IPS-20b (cell line): ENCODE results near the gene RNF26.

Source experiments
- H3K27ac ChIP-seq: one replicate; pipeline ENCODE4 v1.5.1; 2013; ENCODE audit warnings: low read length
- H3K27me3 ChIP-seq: 2 replicates; pipeline ENCODE4 v1.6.1; 2013; ENCODE audit warnings: mild to moderate bottlenecking, low read length, inconsistent platforms; ENCODE audit not compliant: insufficient read depth
- H3K36me3 ChIP-seq: 2 replicates; pipeline ENCODE4 v1.6.1; 2013; ENCODE audit warnings: low read depth, mild to moderate bottlenecking, inconsistent platforms, low read length, moderate library complexity; ENCODE audit not compliant: insufficient read depth
- H3K4me1 ChIP-seq: 2 replicates; pipeline ENCODE4 v1.6.1; 2013; ENCODE audit warnings: mild to moderate bottlenecking, control low read depth, inconsistent platforms, low read length, moderate library complexity; ENCODE audit not compliant: insufficient read depth
- H3K4me3 ChIP-seq: 2 replicates; pipeline ENCODE4 v1.5.1; 2013; ENCODE audit warnings: mild to moderate bottlenecking, low read length, inconsistent platforms
- H3K9ac ChIP-seq: 2 replicates; pipeline ENCODE4 v1.6.1; 2013; ENCODE audit warnings: low read depth, mild to moderate bottlenecking, inconsistent platforms, low read length, moderate library complexity
- H3K9me3 ChIP-seq: 2 replicates; pipeline ENCODE4 v1.6.1; 2013; ENCODE audit warnings: mild to moderate bottlenecking, low read depth, low read length, inconsistent platforms; ENCODE audit not compliant: insufficient read depth

RNF26 gene

DNA sequence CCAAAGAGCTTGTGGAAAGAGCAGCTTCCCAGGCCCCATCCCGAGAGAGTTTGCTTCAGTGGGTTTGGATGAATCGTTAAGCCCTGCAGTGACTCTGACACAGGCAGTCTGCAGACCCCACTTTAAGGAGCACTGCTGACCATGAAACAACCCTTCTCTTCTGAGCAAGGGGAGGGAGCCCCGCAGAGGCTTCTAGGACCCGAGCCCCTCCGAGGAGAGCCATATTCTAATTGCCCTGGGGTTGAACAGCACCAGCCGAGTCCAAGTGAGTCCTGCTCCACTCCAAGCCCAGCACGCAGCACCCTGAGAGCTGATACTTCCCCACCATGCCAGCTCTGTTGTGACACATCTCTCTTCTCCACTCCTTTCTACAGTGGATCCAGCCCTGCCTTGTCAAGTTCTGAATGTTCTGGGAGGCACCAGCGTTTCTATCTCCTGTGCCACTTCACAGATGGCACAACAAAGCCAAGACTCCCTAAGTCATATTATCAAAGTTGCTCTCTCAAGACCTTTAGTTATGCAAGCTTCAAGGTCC lies 36.8 kb downstream of the RNF26 start:
- Histone ChIP-seq H3K27me3 (peaks cover 11% of the 10 kb centered on the region), H3K4me3 (no peak overlapping the region), H3K27ac (no peak overlapping the region), H3K9ac (no peak overlapping the region), H3K36me3 (no peaks in the 10 kb centered on the region), H3K9me3 (no peaks in the 10 kb centered on the region), H3K4me1 (peaks cover 23% of the 10 kb centered on the region; the same call in 1 of the 2 replicates)

- no peaks in the 10 kb centered on the region for H3K36me3 ChIP-seq
- H3K4me1 ChIP-seq, result peaks cover 27% of the 10 kb centered on the region; the same call in 1 of the 2 replicates
- no peak overlapping the region for H3K4me3 ChIP-seq
- H3K9me3 ChIP-seq, result no peaks in the 10 kb centered on the region
- no peak overlapping the region for H3K27ac ChIP-seq
- peaks cover 7% of the 10 kb centered on the region for H3K27me3 ChIP-seq
- no peak overlapping the region for H3K9ac ChIP-seq
These were observed 37.5 kb downstream of the RNF26 start for GRCh38 chr11:119371778-119372182.

DNA sequence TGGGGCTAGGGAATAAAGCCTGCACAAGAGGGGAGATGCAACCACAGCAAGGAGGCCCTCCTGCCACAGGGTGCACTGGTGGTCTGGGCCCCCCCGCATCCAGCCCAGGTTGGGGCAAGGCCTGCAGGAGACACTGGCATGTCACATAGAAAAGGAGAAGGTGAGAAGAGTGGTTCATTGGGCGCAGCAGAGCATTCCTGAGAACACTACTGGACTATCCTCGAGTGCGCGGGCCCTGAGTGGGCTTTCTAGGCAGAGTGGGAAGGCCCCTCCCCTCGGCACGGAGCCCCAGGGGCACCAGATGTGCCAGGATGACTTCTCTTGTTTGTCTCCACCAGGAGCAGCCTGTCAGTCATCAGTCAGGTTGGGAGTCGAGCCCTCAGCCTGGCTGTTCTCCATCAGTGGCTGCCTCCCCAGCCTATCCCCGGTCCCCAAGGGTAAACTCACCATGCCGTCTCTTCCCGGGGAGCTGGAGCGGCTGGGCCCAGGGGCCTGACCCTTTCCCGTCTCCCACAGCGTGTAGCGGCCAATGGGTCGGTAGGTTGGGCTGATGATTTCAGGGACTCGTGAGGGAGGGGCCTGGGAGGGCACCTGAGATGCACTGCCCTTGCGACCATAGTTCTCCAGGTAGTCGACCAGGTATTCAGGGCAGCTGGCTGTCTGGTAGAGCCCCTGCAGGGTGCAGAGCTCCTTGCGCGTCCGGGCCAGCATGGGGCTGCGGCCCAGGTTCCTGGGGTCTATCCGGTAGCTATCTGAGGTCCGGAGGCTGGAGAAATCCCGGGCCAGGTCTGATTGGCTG lies 38.1 kb downstream of the RNF26 start:
- Histone ChIP-seq H3K4me3 (no peak overlapping the region), H3K4me1 (peaks cover 30% of the 10 kb centered on the region), H3K9me3 (no peaks in the 10 kb centered on the region), H3K36me3 (no peaks in the 10 kb centered on the region), H3K9ac (no peak overlapping the region), H3K27me3 (peaks cover under 1% of the 10 kb centered on the region; the same call in 1 of the 2 replicates), H3K27ac (no peak overlapping the region)

DNA sequence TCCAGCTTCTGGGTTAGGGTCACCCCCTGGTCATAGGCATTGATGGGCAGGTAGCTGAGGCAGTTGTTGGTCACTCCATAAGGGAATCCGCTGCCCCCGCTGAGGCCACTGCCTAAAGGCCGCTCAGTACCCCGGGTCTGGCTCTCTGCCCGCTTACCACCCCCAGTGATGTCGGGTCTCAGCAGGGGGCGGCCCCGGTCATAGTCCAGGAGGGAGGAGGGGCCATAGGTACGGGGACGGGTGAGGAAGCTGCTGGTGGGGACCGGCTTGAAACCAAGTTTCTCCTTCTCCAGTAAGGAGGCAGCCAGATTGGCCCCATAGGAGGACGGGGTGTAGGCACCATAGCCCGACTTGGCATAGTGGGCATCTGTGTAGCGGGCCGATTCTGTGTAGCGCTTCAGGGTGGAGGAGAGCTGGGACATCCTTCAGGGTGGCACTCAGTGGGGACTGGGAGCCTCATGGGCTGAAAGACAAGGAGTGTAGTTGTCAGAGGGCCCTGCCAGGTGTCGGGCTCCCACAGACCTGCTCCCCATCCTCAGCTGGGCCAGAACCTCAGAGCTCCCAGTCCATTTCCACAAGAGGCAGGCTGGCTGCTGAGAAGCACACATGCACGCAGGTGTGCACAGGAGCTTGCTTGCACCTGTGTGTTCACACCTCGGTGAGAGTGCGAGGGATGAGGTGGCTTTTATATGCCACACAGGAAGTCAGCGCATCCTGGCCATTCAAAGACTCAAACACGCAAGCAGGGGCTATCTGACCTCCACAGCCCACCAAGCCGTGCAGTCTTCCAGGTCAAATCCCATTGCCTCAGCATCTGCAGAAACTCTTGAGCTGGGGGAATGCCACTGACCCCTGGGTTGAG lies 39.0 kb downstream of the RNF26 start:
- Histone ChIP-seq H3K36me3 (no peaks in the 10 kb centered on the region), H3K27me3 (no peaks in the 10 kb centered on the region; the same call in 1 of the 2 replicates), H3K27ac (no peak overlapping the region), H3K4me3 (no peak overlapping the region), H3K9me3 (no peaks in the 10 kb centered on the region), H3K4me1 (peaks cover 28% of the 10 kb centered on the region), H3K9ac (no peak overlapping the region)

- Histone ChIP-seq H3K27me3 (peaks cover 3% of the 10 kb centered on the region; the same call in 1 of the 2 replicates), H3K4me3 (no peak overlapping the region), H3K36me3 (no peaks in the 10 kb centered on the region), H3K27ac (no peak overlapping the region), H3K9ac (no peak overlapping the region), H3K9me3 (no peaks in the 10 kb centered on the region), H3K4me1 (peaks cover 32% of the 10 kb centered on the region)
These were observed 39.7 kb downstream of the RNF26 start for GRCh38 chr11:119373921-119374631.

DNA sequence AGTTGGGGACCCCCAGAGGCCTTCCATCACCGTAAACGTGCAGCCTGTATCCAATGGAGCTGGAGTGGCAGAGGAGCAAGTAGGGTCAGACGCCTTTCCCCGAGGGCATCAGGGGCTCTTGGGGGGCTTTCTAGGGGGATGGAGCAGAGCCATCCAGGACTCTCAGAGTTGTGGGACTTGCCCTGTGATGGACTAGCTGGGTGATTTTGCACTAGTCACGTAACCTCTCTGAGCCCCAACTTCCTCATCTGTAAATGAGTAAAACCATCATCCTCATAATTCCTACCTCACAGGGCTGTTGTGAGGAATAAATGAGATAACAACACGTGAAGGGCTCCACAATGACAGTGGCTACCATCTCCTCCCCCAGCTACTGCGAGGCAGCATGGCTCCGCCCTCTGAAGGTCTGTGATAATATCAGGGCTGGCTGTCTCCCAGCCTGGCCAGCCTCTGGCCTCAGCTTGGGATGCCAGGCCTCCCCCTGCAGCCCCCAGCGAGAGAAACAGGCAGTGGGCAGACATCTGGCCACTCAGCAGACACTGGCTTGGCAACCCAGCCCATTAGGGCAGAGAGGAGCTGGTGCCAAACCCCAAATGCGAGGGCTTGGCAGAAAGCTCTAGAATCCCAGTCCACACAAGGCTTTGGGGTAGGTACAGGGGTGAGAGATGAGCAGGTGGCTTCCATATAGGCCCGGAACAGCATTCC lies 40.5 kb downstream of the RNF26 start:
- Histone ChIP-seq H3K4me3 (no peak overlapping the region), H3K36me3 (no peaks in the 10 kb centered on the region), H3K9ac (no peak overlapping the region), H3K9me3 (no peaks in the 10 kb centered on the region), H3K27me3 (peaks cover 10% of the 10 kb centered on the region; the same call in 1 of the 2 replicates), H3K4me1 (peaks cover 36% of the 10 kb centered on the region), H3K27ac (no peak overlapping the region)

GRCh38 chr11:119375337-119376196 lies 41.2 kb downstream of the RNF26 start:
- peaks cover 16% of the 10 kb centered on the region for H3K27me3 ChIP-seq
- H3K36me3 ChIP-seq, result no peaks in the 10 kb centered on the region
- H3K4me3 ChIP-seq, result no peak overlapping the region
- peaks cover 42% of the 10 kb centered on the region for H3K4me1 ChIP-seq
- H3K9ac ChIP-seq, result no peak overlapping the region
- no peak overlapping the region for H3K27ac ChIP-seq
- no peaks in the 10 kb centered on the region for H3K9me3 ChIP-seq

GRCh38 chr11:119376197-119376847 lies 42.0 kb downstream of the RNF26 start:
- H3K4me1 ChIP-seq, result peaks cover 44% of the 10 kb centered on the region

DNA sequence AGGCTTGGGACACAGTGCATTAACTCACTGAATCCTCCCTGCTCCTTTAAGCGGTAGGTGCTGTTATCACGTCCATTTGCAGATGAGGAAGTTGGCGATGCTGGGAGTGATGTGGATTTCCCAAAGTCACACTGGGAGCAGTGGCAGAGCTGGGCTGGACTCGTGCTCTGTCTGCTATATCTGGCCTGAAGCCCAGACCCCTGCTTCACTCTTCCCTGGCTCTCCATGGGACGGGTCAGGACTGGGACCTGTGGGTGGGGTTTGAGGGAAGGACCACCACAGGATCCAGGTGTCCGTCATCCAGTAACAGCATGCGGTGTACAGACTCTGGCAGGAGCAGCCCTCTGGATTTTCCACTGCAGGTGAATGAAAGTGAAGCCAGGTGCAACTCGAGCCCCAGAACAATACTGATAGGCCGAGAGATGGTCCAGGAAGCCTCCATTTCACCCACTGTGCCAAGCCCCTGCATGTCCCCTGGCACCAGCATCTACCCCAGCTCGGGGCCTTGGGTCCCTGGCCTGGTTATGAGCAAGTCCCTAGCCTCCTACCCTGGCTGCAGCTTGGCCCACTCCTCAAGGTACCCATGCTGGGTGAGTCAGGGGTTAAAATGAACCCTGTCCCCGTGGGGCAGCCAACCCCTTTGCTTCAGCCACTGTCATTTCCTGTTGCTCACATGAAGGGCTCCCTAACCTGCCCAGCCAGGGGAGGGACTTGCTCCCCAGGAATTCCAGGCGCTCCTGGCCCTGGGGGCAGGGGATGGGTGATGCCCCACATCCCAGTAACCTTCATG lies 43.0 kb downstream of the RNF26 start:
- peaks cover 43% of the 10 kb centered on the region for H3K4me1 ChIP-seq
- no peaks in the 10 kb centered on the region for H3K9me3 ChIP-seq
- no peak overlapping the region for H3K4me3 ChIP-seq
- H3K27ac ChIP-seq, result no peak overlapping the region
- H3K27me3 ChIP-seq, result peaks cover 24% of the 10 kb centered on the region
- H3K36me3 ChIP-seq, result no peaks in the 10 kb centered on the region
- H3K9ac ChIP-seq, result no peak overlapping the region

More at GRCh38 chr11:119376197-119376847, 42.0 kb downstream of the RNF26 start:
- H3K9ac ChIP-seq, result no peak overlapping the region
- H3K27me3 ChIP-seq, result peaks cover 24% of the 10 kb centered on the region
- no peaks in the 10 kb centered on the region for H3K9me3 ChIP-seq
- H3K36me3 ChIP-seq, result no peaks in the 10 kb centered on the region
- no peak overlapping the region for H3K27ac ChIP-seq
- H3K4me3 ChIP-seq, result no peak overlapping the region
